Kasumi-1 (cell line): ENCODE results near the gene STARD13.

Experiments
- DNase-seq, 2 experiments: peaks; one replicate each; lab custom pipeline; 2025; lab: John Stamatoyannopoulos, UW

The STARD13 gene, protein sequence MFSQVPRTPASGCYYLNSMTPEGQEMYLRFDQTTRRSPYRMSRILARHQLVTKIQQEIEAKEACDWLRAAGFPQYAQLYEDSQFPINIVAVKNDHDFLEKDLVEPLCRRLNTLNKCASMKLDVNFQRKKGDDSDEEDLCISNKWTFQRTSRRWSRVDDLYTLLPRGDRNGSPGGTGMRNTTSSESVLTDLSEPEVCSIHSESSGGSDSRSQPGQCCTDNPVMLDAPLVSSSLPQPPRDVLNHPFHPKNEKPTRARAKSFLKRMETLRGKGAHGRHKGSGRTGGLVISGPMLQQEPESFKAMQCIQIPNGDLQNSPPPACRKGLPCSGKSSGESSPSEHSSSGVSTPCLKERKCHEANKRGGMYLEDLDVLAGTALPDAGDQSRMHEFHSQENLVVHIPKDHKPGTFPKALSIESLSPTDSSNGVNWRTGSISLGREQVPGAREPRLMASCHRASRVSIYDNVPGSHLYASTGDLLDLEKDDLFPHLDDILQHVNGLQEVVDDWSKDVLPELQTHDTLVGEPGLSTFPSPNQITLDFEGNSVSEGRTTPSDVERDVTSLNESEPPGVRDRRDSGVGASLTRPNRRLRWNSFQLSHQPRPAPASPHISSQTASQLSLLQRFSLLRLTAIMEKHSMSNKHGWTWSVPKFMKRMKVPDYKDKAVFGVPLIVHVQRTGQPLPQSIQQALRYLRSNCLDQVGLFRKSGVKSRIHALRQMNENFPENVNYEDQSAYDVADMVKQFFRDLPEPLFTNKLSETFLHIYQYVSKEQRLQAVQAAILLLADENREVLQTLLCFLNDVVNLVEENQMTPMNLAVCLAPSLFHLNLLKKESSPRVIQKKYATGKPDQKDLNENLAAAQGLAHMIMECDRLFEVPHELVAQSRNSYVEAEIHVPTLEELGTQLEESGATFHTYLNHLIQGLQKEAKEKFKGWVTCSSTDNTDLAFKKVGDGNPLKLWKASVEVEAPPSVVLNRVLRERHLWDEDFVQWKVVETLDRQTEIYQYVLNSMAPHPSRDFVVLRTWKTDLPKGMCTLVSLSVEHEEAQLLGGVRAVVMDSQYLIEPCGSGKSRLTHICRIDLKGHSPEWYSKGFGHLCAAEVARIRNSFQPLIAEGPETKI

GRCh38 chr13:33285420-33286124, at the start of gene STARD13:
Gene STARD13 (minus strand): TSS chr13:33285755. CDS start chr13:33285638, 117 bp downstream.
- DNase-seq, result peak; percentile 36 to 44

DNA sequence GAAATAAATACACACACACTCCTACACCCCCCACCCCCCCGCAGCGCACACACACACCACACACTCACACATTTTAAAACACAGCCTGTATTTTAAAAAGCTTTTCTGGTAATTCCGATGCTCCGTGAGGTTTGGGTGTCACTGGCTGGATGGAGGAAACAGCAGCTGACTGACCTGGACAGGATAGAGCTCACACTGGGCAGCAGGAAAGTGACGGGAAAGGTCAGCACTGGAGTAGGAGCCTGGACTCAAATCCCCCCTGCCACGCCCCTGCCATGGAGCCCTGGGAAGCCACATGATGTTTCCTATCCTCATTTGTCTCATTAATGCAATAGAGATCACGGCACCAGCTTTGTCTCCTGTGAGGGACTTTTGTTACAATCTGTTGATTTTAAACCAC, 49.3 kb upstream of the STARD13 start:
- no peak for DNase-seq

DNA sequence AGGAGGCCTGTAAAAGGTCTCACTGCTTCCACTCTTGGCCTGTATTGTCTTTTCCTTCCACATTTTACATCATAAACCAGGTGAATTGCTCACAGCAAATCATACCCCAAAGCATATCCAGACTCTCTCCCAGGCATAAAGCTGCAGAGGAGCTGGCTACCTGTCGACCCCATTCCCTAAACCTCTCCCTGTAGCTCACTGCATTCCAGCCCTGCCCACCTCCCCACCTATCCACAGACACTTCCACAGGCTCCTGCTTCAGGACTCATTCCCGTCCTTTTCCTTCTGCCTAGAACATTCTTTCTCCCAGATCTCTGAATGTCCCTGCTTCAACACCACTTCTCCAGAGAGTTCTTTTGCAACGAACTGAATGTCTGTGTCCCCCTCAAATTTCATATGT, 46.4 kb upstream of the STARD13 start:
- no peak for DNase-seq

DNA sequence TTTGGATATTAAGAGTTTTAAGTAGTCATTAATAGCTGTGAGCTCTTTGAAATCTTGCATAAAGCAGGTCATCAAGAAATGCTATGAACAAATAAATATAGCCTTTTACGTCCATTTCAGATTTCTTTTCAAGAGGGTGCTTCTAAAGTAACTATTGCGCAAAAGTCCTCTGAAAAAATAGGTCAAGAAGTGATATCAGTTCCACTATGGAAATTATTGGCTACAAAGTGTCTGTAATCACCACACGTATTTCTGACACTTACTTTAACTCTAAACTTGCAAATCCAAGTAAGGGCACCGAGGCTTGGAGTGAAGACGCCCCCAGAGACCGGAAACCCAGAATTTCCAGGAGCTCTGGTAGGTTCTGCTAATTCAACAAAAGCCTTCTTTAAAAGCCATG, 44.9 kb upstream of the STARD13 start:
- no peak for DNase-seq

- no peak for DNase-seq
Measured at GRCh38 chr13:33328701-33329100, 43.1 kb upstream of the STARD13 start.

DNA sequence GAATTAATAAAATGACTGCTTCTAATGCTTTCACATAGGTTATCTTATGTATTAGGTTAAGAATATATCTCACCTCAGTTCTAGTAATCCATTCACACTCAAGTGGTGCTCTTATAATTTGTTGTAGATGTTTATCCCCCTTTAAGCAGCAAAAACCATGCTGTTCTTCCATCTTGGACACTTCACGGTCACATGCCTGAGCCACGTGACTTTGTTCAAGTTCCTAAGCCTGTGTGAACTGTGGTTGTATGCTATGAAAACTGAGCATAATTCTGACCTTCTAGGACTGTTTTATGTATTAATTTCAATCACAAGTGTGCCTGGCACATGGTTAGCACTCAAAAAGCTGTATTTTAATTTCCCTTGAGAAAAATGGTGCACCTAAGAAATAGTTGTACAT, 41.2 kb upstream of the STARD13 start:
- no peak for DNase-seq

DNA sequence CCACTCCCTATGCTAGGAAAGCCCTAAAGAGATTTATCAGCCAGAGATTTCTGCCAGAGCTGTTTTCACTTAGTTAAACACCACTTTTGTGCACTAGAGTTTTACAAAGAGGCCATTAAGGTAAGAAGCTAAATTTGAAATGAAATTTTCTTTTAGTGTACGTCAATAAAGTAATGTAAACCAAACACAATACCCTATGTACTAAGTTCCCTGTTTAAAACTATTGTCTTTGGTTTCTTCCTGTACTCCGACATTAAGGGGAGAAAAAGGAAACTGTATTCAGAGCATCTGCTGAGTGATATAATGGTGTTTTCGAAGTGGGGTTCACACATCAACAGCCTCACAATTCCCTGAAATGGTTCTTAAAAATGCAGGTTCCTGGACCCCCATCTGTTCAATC, 40.7 kb upstream of the STARD13 start:
- no peak for DNase-seq

DNA sequence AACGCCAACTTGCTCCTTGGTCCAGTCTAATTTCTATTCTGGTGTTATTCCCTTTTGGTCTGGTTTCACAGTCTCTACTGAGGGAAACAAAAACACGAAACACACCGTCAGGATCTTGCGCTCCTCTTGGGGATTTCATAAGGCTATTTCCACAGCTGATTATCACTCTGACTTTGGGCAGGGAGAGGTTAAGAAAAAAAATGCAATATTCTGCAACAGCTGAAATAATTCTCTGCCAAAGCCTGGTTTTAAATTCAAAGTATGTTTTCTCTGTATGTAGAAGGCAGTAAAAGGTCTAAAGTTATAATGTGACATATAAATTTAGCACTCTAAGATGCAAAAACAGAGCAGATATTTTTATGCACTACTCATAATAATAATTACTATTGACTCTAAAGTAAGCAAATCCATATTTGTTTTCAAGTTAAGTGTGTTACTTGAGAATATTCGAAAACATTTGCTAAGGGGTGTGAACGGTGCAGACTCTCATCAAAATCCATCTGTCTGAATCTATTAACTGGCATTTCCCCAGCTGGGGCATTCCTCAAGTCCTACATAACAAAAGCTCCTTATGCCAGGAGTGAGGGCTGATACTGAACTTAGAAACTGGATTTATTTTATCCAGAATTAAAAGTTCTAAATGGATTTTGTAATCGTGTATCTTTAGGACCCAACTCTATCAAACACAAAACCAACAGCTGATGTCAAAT, 38.4 kb upstream of the STARD13 start:
- DNase-seq, result no peak

- no peak for DNase-seq
Measured at GRCh38 chr13:33322965-33323668, 37.6 kb upstream of the STARD13 start.

DNA sequence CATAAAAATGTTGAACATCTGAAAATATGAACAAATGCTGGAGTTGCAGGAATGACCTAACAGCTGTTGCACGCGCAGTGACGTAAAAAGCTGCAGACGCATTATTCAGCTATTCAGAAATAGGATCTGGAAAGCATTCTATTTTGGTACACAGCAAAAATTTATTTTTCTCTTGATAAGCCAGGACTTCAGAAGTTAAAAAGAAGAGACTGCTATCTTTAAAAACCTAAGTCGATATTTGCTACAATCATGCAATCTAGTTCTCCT, 36.9 kb upstream of the STARD13 start:
- no peak for DNase-seq

GRCh38 chr13:33321686-33322542, 36.4 kb upstream of the STARD13 start:
- DNase-seq, result no peak

- DNase-seq, result no peak
Measured at GRCh38 chr13:33319859-33320258, 34.3 kb upstream of the STARD13 start.

GRCh38 chr13:33318744-33319143, 33.2 kb upstream of the STARD13 start:
- no peak for DNase-seq

DNA sequence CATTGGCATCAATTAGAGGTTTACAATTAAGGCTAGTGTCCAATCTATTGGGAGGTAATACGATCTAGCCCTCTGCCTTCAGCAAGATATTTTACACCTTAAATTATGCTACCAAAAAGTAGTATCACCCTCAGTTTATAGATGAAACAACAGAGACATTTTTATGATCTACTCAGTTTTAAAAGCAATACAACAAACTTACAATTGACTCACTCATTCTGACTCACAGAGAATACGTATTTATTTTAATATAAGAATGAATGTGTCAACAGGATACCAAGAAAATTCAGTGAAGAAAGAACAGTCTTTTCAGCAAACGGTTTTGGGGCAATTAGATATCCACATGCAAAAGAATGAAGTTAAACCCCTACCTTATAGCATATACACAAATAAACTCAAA, 32.5 kb upstream of the STARD13 start:
- DNase-seq, result no peak

GRCh38 chr13:33316890-33317289, 31.3 kb upstream of the STARD13 start:
- DNase-seq, result no peak

GRCh38 chr13:33313504-33313903, 27.9 kb upstream of the STARD13 start:
- DNase-seq, result no peak

GRCh38 chr13:33312861-33313212, 27.3 kb upstream of the STARD13 start:
- no peak for DNase-seq

- no peak for DNase-seq
Measured at GRCh38 chr13:33312150-33312860, 26.8 kb upstream of the STARD13 start.

DNA sequence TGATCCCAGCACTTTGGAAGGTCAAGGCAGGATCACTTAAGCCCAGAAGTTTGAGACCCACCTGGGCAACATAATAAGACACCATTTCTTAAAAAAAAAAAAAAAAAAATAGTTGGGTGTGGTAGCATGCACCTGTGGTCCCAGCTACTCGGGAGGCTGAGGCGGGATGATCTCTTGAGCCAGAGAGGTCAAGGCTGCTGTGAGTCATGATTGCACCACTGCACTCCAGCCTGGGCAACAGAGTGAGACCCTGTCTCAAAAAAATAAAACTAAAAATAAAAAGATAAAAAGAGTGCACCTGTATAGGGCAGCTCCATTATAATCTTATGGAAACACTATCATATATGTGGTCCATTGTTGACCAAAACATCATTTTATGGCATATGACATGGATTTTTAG, 25.5 kb upstream of the STARD13 start:
- DNase-seq, result no peak
